HG03575 (cell line): ENCODE measurements around the gene EPDR1.

Experiments
- ATAC-seq: cut with Tn5 transposase; IDR thresholded peaks from one replicate; pipeline ENCODE4 v1.9.1; 2021; ENCODE audit not compliant: unreplicated experiment, insufficient number of reproducible peaks, low FRiP score; ENCODE audit errors: extremely low read depth

The EPDR1 gene

GRCh38 chr7:37964196-37964595, 43.8 kb downstream of the EPDR1 start:
- no peak for ATAC-seq

- no peak for ATAC-seq
Measured at GRCh38 chr7:37970211-37970610, 49.8 kb downstream of the EPDR1 start.

- ATAC-seq: no peak
Measured at GRCh38 chr7:37971491-37971890, 51.1 kb downstream of the EPDR1 start.

- no peak for ATAC-seq
Measured at GRCh38 chr7:37973915-37974314, 53.5 kb downstream of the EPDR1 start.

- no peak for ATAC-seq
Measured at GRCh38 chr7:37974711-37975110, 54.3 kb downstream of the EPDR1 start.

GRCh38 chr7:37977243-37977642, 56.8 kb downstream of the EPDR1 start:
- no peak for ATAC-seq

GRCh38 chr7:37981664-37982063, 61.2 kb downstream of the EPDR1 start:
- ATAC-seq: no peak

GRCh38 chr7:37982423-37982822, 62.0 kb downstream of the EPDR1 start:
- ATAC-seq: no peak

GRCh38 chr7:37984750-37985390, 64.4 kb downstream of the EPDR1 start:
- no peak for ATAC-seq

- no peak for ATAC-seq
Measured at GRCh38 chr7:37986908-37987330, 66.5 kb downstream of the EPDR1 start.

- no peak for ATAC-seq
Measured at GRCh38 chr7:37987732-37988131, 67.3 kb downstream of the EPDR1 start.

GRCh38 chr7:37988721-37989650, 68.5 kb downstream of the EPDR1 start:
- no peak for ATAC-seq

- no peak for ATAC-seq
Measured at GRCh38 chr7:37990337-37990736, 69.9 kb downstream of the EPDR1 start.

GRCh38 chr7:37993060-37993501, 72.6 kb downstream of the EPDR1 start:
- ATAC-seq: no peak

- no peak for ATAC-seq
Measured at GRCh38 chr7:37999673-38000072, 79.2 kb downstream of the EPDR1 start.

- ATAC-seq: no peak
Measured at GRCh38 chr7:38000272-38000671, 79.8 kb downstream of the EPDR1 start.
